B cell (primary cell): ENCODE results near the gene DDX54.

ENCODE experiments used
- CTCF ChIP-seq: fragments of 200-600 bp; IDR thresholded peaks from one replicate; pipeline ENCODE4 v1.8.0; 2022; ENCODE audit warnings: antibody characterized with exemption, mild to moderate bottlenecking
- EZH2 ChIP-seq: IDR thresholded peaks from 2 replicates; pipeline ENCODE4 v1.6.1; 2012; ENCODE audit warnings: borderline replicate concordance, low read depth, mild to moderate bottlenecking, moderate library complexity, low read length; ENCODE audit not compliant: insufficient read depth, poor library complexity, severe bottlenecking

- TF ChIP-seq EZH2 (no peak), CTCF (no peak)
Observed at GRCh38 chr12:113227686-113228391, 42.6 kb upstream of the DDX54 start.
